ENCODE data around the gene OR52D1. TPM values are rescaled to one million over a fixed set of nuclear protein-coding genes. Genes with fewer than 3 reads are reported as not detected.

Gene OR52D1
- total RNA-seq, 1 experiment from 2014 or later: not detected

DNA sequence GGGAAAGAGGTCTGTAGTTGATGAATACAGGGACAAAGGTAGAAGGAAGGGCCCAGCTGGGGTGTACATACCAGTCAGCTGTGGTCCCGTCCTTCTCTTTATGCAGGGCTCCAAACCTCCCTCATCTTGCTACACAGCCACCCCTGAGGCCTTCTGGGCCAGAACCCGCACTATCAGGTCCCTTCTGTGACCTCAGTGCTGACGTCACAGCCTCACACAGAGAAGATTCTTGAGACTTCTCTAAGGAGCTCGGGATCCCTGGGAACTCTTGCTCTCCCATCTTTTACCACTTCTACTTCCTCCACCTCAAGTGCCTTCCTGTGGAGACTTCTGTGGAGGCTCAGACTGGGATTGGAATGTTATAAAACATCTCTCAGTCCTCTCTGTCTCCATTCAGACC, 21.3 kb downstream of the OR52D1 start, which contains the start of gene UBQLN3:
Gene UBQLN3, minus strand, starts transcription at position 155 of the 400 bp plus-strand sequence. CDS start 399 bp downstream, outside the sequence.
- DNase-seq (ENCODE audit: low read depth): no peak

DNA sequence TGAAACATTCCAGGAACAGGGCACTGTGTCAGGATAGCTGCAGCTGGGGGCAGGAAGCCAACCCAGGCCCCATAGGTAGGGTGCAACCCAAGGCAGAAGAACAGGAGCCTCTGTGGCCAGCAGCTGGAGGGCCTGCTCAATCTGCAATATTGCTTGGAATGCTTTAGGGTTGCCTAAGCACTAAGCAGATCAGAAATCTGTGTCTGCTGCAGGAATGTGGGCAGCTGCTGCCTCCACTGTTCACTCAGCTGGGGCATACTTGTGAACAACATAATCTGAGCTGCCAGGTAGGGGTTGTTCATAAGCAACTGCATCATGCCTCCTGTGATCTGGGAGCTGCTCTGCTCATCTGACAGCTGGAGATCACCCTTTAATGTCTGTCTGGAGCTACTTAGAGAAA, 26.4 kb downstream of the OR52D1 start:
- DNase-seq (ENCODE audit: low read depth): no peak

DNA sequence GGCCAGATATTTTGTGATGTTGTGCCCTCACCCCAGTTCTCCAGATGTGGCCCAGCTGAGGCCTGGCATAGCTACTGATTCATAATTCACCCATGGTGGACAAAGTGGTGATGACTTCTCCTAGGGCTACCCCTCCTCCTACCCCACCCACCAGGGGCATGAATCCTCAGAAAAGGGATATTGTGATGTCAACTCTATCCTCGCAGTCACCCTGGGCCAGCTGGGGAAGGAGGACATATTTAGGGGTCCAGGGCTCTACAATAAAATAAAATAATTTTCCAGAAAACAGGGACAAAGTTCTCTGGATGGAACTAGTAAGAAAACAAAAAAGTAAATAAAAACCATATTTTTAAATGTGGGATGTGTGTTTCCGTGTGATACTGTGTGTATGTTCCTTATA, 28.1 kb downstream of the OR52D1 start, which contains the start of gene UBQLNL:
Gene UBQLNL, minus strand, starts transcription at position 101 of the 400 bp plus-strand sequence. CDS start 258 bp downstream, outside the sequence.
- DNase-seq (ENCODE audit: low read depth): no peak

DNA sequence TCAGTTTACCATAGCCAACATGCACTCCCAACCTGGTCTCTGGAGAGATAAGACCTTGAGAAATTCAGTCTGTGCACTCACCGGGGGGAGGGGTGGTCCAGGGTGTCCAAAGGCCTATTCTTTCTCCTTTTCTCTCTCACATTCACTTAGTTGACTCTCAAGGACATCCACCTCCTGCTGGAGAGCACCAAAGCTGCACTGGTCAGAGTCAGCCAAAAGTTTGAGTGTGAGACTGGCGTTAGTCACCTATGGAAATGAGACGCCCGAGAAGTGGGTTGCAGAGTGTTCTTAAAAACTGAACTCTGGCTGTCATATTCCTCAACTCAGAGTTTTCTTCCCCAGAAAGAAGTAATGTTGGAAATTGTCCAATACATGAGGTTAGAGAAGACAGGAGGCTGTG, 33.1 kb downstream of the OR52D1 start:
- DNase-seq (ENCODE audit: low read depth): no peak

DNA sequence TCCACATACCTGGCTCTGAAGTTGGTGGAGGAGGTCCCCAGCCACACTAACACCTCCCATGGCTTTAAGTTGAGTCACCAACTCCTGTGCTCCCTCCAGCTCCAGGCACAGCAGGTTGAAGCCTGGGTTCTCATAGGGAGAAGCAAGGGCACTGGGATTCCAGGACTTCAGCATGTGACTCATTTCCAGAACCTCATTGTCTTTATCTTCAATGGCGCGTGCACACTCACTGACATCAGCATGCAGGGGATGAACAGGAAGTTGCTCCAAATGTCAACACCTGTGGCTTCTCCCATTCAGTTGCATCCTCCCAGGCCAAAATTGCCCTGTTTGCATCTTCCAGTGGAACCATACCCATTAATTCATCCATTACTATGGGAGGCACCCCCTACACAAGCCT, 33.8 kb downstream of the OR52D1 start:
- no peak for DNase-seq (ENCODE audit: low read depth)

DNA sequence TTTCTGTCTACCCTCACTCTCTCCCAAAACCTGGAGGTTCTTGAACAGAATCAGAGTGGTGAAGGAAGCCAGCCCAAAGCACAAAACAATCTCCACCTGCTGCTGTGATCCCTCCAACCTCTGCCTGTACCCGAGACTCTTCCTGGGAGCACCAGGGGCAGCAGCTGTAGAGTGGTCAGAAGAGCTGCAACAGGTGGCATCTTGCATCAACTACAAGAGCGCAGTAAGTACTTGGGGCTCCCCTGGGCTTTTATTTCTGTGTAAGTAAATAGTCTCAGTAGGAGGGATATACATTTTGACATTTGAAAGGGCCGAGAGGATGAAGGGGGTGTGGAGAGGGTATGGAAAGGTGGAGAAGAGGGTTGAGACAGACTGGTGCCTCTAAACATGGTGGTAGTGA, 36.3 kb downstream of the OR52D1 start:
- no peak for DNase-seq (ENCODE audit: low read depth)

DNA sequence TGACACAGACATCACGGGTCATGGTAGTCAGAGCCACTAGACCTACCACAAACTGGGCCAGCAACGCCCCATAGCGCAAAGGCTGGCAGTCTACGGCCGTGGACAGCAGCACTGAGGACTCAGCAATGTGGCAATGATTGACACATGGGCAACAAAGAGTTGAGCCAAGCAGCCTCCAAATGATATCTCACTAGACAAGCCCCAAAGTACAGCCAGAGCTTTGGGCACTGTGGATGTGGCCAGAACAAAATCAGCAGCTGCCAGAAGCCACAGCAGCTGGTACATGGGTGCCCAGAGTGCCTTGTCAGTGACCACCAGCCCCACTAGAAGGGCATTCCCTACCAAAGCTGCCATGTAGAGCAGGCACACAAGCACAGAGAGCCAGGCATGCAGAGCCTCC, 39.2 kb downstream of the OR52D1 start:
- DNase-seq (ENCODE audit: low read depth): no peak

DNA sequence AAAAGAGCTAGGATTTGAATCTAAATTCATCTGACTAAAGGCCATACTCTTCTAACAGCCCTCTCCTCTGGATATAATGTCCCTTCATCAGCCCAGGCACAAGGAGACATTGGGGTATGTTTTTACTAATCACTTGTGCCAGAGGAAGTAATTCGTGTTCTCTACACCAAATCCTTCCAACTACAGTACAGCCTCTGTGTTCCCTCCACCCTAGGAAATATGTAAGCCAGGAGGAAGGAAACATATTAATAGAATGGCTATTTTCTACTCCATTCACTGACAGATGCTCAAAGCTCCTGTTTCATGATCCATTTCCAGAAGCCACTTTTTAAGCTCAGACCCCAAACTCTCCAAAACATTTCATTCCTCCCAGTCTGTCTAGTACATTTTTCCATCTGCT, 40.0 kb downstream of the OR52D1 start:
- no peak for DNase-seq (ENCODE audit: low read depth)

DNA sequence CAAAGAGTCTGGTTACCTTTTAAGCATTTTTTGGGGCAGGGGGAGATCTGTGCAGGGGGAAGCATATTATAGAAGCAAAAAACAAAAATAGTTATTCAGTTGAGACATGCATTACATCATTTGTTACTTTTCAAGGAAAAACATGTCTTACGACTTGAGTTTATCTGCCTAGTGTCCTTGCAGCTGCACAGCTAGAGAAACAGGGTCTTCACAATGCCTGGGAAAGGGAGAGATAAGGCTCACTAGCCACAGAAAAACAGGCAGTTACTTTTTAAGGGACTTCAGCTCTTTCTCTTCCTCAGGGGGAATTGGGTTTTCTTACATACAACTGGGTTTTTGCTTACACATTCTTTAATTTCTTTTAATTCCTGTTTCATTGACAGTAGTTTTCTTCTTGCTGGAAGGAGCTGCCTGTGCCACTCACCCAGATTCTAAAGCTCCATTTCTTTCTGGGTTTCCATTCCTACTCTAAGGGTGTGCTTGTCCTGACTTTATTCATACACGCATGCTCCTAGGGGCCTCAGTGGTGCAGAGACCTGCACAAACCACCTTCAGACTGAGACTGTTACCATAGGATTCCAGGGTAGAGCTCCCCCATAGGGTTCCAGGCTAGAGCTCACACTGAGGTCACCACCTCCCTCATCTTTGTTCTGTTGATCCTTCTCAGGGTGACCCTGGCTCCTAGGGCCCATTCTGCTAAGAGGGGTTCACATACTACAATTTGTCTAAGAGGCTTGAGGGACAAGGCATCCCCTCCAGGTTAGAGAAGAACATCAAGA, 42.8 kb downstream of the OR52D1 start:
- DNase-seq (ENCODE audit: low read depth): no peak

DNA sequence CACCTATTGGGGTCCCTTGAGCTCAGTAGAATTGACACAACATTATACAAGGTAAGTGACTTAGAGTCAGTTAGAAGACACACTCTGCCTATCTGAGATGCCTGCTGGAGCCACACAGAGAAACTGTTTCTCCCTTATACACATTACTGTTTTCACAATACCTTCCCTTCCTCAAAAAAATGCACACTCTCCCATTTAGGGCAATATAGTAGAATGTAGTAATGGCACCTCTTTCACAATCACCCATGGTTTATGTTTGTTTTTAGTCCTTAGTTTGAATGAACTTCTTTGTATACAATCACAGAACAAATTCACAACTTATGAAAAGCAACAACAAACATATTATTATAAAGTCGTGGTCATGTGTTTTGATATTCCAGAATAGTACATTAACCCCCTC, 45.6 kb downstream of the OR52D1 start:
- no peak for DNase-seq (ENCODE audit: low read depth)

DNA sequence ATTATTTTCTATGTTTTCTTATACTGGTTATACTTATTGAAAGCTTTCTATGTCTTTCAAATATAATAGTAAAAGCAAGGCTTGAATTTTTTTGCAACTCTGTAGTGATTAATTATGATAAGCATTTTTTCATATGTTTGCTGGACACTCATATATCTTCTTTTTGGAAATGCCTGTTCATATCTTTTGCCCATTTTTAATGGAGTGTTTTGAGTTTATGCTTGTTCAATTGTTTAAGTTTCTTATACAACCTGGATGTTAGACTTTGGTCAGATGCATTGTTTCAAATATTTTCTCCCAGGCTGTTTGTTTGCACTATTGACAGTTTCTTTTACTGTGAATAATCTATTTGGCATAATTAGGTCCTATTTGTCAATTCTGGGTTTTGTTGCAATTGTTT, 48.0 kb downstream of the OR52D1 start:
- no peak for DNase-seq (ENCODE audit: low read depth)

Other genes with a start within 250 kb of the OR52D1 start
- not detected in 2 replicates for gene HBG1, start 238.8 kb upstream of the OR52D1 start, total RNA-seq (2014; rRNA removed; shearing (Covaris generic))
- gene HBG2, start 233.9 kb upstream of the OR52D1 start, total RNA-seq (2014; rRNA removed; shearing (Covaris generic)): 1.3 TPM in 1 of 2 replicates, not detected in the other
- gene HBE1, start 218.7 kb upstream of the OR52D1 start, total RNA-seq (2014; rRNA removed; shearing (Covaris generic)): 4.6 and 6.4 TPM in 2 replicates
- gene OR51B4, start 186.7 kb upstream of the OR52D1 start, total RNA-seq (2014; rRNA removed; shearing (Covaris generic)): not detected in 2 replicates
- gene OR51B2, start 164.4 kb upstream of the OR52D1 start, total RNA-seq (2014; rRNA removed; shearing (Covaris generic)): 0.36 TPM in 1 of 2 replicates, not detected in the other
- gene OR51B5, start 145.2 kb upstream of the OR52D1 start, total RNA-seq (2014; rRNA removed; shearing (Covaris generic)): 1.8 and 2.0 TPM in 2 replicates
- gene OR51B6, start 137.2 kb upstream of the OR52D1 start, total RNA-seq (2014; rRNA removed; shearing (Covaris generic)): not detected in 2 replicates
- not detected in 2 replicates for gene OR51M1, start 104.9 kb upstream of the OR52D1 start, total RNA-seq (2014; rRNA removed; shearing (Covaris generic))
- gene OR51Q1, start 66.6 kb upstream of the OR52D1 start, total RNA-seq (2014; rRNA removed; shearing (Covaris generic)): not detected in 2 replicates
- gene OR51I1, start 47.2 kb upstream of the OR52D1 start, total RNA-seq (2014; rRNA removed; shearing (Covaris generic)): 0.20 TPM in 1 of 2 replicates, not detected in the other
- gene OR51I2, start 39.4 kb upstream of the OR52D1 start, total RNA-seq (2014; rRNA removed; shearing (Covaris generic)): not detected in 2 replicates
- not detected in 2 replicates for gene UBQLN3, start 21.3 kb downstream of the OR52D1 start, total RNA-seq (2014; rRNA removed; shearing (Covaris generic))
- gene UBQLNL, start 28.0 kb downstream of the OR52D1 start, total RNA-seq (2014; rRNA removed; shearing (Covaris generic)): not detected in 2 replicates
- gene OR52H1, start 59.9 kb downstream of the OR52D1 start, total RNA-seq (2014; rRNA removed; shearing (Covaris generic)): not detected in 2 replicates
- gene OR52B6, start 92.2 kb downstream of the OR52D1 start, total RNA-seq (2014; rRNA removed; shearing (Covaris generic)): not detected in 2 replicates
- 2.3 and 3.1 TPM in 2 replicates for gene TRIM6, start 108.0 kb downstream of the OR52D1 start, total RNA-seq (2014; rRNA removed; shearing (Covaris generic))
- 6.4 and 7.1 TPM in 2 replicates for gene TRIM34, start 136.3 kb downstream of the OR52D1 start, total RNA-seq (2014; rRNA removed; shearing (Covaris generic))
- gene TRIM5, start 196.4 kb downstream of the OR52D1 start, total RNA-seq (2014; rRNA removed; shearing (Covaris generic)): 14.8 and 17.8 TPM in 2 replicates
- 5.5 and 10.1 TPM in 2 replicates for gene TRIM22, start 201.1 kb downstream of the OR52D1 start, total RNA-seq (2014; rRNA removed; shearing (Covaris generic))
- gene OR56B1, start 247.8 kb downstream of the OR52D1 start, total RNA-seq (2014; rRNA removed; shearing (Covaris generic)): not detected in 2 replicates

All from RPMI7951 (cell line).